HG03520 (cell line): Measurements from ENCODE around the gene SMIM38.

Source experiments
- ATAC-seq: cut with Tn5 transposase; IDR thresholded peaks from one replicate; pipeline ENCODE4 v1.9.1; 2021; ENCODE audit warnings: mild to moderate bottlenecking, moderate library complexity; ENCODE audit not compliant: unreplicated experiment

Gene SMIM38

DNA sequence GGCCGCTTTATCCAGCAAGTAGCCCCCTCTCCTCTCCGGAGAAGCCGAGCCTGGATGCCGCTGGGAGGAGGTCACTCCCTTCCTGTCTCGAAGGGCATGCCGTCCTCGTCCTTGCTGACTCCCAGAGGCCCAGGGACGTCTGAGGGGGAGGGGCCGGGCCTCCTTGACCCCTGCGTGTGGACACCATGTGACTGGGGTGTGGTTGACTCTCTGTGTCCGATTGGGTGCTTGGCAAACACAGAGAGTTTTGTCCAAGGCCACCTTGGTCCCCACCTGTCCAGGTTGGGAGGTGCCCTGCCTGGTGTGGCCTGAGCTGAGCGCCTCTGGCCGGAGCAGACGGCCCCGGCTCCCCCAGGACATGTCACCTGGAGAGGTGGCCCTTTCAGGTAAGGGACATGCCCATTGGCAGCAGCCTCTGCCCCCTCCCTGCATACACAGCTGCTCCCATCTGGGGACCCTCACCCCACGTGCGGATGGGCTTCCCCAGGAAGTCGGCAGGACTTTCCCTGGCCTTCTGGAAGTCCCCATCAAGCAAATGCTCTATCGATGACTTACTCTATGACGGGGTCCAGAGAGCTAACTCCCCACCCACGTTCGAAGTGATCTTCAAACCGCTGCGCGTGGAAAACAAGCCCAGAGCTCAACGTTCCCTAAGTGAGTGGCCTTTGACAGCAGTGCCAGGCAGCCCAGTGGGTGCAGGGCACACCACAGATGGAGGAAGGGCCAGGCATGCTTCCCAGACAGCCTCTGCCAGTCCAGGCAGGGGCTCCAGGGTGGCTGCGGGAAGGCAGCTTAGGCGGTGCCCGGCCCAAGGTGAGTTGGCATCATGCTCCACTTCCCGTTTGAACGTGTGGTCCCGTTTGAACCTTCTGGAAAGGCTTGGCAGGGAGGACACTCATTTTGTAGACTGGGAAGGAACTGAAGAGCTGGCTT is at the start of gene SMIM38:
Gene SMIM38 (plus strand): TSS at position 634 of the 933 bp plus-strand sequence. CDS start 1,912 bp downstream, outside the sequence.
- ATAC-seq = no peak

DNA sequence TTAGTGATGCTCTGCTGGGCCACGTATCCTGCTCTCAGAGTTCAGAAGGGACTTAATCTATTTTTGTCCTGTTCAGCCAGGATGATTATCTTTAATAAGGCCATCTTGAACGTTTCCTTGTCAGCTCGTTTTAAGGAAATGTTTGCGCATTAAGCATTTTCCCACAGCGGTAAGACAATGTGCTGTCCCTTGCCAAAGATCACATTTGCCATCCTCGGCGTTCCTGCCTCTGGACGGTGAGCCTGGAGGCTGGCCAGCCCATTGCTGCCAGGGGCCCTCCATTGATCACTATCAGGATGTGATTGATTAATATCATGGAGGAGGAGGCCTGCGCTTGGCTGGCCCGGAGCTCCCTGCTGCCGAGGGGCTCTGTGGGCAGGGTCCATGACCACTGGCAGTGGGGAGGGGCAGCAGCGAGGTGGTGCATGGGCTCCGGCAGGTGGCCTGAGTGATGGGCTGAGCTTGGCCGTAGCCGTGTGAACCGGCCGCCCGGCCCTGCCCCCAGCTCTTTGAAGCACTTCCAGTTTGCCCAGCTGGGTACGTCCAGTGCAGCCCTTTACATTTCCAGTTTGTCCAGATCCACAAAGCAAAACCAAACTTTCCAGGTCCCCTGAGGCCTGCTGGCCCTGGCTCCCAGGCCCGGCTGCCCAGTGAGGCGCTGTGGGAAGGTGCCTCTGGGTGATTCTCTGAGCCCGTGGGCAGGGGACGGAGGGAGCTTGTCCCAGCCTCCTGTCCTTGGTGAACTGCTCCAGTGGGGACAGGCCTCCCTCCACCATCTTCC is 49.5 kb upstream of the SMIM38 start:
- ATAC-seq = no peak

DNA sequence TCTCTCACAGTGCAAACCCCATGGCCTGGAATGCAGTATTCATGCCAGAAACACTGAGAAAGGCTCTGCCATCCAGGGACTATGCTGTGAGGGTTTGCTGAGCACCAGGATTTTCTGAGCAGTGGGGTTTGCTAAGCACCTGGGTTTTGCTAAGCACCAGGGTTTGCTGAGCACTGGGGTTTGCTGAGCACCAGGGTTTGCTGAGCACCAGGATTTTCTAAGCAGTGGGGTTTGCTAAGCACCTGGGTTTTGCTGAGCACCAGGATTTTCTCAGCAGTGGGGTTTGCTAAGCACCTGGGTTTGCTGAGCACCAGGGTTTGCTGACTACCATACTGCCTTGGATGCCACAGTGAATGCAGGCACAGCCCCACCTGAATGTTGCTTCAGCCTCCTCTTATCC is 48.3 kb upstream of the SMIM38 start:
- ATAC-seq = no peak

DNA sequence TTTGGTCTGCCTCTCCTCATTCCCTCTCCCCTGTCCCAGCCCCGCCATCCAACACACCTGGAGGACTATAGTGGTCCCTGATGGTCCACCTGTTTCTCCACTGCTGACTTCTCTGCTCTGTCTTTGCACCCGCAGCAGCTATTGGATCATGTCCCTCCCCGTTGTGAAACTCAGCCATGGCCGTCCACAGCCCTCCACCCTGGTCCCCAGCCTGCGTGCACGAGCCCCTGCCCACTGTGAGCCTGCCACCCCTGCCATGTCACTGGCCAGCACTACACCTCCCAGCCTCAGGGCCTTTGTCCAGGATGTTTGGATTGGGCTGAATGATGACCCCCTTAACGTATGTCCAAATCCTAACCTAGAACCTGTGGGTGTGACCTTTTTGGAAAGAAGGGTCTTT is 47.7 kb upstream of the SMIM38 start:
- ATAC-seq = no peak

DNA sequence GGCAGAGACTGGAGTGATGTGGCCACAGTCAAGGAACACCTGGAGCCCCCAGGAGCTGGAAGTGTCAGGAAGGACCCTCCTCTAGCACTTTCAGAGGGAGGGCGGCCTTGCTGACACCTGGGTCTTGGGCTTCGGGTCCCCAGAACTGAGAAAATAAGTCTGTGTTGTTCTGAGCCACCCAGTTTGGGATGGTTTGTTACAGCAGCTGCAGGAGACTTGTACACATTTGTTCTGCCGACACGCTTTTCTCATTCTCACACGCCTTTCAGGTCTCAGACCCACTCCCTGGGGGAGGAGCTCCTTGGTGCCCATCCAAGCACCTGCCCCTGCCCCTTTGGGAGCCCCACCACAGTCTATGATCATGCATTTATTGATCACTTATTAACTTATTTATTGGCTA is 47.2 kb upstream of the SMIM38 start:
- no peak for ATAC-seq

DNA sequence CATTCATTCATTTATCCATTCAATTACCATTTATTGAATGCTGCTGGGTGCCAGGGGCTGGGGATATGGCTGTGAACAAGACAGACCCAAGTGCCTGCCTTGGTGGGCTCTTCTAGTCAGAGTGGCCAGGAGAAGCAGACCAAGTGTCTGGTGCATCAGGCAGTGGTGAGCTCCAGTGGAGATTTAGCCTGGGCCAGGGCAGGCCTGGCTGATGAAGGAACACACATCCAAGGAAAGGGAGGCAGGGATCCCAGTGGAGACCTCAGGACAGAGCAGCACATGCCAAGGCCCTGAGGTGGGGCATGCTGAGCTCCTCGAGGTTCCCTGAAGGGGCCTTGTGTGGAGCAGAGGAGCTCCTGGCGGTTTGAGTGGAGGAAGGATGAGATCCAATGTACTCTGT is 46.6 kb upstream of the SMIM38 start:
- ATAC-seq = no peak

DNA sequence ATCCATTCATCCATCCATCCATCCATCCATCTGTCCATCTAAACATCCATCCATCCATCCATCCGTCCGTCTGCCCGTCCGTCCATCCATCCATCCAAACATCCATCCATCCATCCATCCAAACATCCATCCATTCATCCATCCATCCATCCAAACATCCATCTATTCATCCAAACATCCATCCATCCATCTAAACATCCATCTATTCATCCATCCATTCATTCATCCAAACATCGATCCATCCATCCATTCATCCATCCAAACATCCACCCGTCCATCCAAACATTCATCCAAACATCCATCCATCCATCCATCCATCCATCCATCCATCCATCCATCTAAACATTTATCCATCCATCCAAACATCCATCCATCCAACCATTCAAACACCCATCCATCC is 45.3 kb upstream of the SMIM38 start:
- no peak for ATAC-seq

DNA sequence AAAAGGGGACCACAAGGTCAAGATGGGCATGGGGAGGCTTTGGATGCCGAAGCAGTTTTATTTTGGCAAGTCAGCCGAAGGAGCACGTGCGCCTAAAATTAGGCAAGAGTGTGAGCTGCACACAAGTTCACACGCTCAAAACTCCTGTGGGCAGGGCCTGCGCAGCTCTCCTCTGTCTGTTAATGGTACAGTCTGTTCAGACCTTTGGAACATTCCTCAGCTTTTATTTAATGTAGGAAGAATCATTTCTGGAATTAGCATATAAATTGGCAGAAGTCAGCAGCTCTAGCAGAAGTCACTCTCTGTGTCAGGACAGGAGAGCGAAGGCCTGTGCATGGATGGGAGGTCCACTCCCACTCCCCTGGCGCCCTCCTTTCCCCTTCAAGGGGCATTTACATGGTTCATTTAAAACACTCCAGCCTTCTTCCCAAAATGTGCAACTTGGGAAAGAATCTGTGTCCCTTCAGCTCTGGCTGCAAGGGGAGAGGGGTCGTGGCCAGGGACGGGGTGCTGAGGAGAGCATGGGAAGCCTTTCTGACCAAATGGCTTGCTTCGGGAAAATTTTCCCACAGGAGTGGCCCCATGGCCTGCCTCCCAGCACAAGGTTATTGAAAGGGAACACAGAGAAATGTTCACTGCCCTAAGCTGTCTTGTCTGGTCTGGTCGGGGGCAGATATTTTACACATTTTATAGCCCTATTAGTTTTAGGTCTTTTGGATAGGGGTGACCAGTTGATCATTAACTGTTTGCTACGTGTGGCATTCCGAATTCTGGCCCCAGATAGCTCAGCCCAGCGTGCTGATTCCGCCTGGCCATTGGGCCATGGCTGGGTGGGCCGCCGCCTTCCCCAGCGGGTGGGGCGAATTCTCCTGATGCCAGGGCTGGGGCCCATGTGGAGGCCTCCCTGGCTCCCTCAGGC is 43.9 kb upstream of the SMIM38 start:
- ATAC-seq = no peak

DNA sequence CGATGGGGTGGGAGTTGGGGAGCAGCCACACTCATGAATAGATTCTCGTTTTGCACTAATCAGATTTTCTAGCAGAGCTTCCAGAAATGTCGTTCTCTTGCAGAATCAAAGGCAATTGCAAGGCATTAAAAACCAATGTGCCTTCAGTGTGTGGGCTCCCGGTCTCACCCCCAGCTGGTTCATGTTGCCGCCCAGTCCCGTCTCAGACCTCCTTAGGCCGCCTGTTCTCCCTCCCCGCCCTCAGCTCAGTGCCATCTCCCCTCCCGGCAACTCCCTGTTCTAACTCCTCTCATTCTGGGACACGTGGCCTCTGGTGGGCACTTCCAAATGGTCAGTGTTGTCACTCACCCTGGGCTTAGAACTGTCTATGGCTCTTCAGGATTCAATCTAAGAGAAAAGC is 42.5 kb upstream of the SMIM38 start:
- ATAC-seq = no peak

DNA sequence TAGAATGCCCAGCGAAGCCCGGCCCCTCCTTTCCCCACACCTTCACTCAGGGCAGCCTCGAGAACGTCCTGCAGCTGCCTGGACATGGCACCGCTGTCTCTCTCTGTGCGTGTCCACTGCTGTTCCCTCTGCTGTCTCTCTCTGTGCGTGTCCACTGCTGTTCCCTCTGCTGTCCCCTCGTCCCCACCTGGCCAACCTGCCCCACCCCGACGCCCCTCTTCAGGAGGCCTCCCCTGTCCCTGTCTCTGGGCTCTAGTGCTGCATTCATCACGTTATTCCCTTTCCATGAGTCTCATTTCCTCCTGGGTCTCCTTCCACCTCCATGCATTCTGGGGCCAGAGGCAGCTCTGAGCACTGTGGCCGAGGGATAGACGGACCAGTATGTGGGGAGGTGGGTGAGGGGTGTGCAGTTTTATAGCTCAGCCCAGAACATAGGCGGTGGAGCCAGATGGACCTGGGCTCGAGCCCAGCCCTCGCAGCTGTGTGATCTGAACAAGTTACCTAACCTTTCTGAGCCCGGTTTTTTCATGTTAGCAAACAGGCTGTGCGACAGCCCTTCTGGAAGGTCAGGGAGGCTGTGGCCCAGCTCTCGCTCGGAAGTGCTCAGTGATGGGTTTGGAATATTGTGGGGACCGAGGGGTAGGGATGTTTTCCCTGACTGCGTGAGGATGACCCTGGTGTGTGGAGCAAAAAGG is 41.9 kb upstream of the SMIM38 start:
- ATAC-seq = no peak

DNA sequence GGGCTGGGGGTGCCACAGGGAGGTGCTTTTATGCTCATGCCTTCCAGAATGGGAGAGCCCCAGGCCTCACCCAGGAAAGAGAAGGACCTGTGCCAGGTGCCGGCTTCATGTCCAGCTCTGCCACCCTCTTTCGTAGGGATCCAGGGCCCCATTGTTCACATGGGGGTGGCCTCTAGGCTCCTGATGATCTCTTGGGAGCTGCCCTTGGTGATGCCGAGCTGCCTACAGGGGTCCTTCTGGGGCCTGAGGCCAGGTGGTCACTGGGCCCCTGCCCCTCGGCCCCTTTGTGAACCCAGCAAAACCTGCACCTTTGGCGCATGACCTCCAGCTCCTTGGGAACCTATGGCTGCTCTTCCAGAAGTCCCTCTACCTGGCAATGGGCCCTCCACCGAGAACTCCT is 41.4 kb upstream of the SMIM38 start:
- no peak for ATAC-seq

DNA sequence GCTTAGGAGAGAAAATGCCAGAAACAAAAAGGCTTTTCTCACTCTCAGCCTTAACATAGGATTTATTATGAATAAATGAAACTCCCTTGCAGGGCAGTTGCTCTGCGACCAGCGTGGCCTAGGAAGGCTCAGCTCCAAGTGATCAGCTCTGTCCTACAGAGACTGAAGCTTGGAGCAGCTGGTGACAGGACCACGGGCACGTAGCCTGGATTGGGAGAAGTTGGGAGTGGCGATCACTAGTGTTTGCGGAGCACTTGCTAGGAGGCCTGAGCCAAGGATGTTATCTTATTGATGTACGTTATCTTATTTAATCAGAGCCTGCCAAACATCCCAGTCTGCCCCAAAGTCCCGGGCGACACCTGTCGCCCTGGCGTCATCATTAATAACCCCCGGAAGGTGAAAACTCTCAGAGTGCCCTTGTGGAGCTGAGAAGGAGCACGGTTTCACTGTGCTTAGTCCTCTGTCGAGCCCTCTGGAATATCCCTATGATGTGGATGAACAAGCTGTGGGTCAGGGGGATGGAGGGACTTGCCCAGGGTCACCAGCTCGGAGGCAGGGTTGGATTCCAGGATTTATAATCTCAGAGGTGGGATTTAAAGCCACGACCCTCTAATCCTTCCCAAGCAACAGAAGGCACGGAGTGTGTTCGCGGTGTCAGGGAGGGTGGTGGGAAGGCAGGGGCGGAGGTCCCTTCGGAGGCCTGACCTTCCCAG is 40.8 kb upstream of the SMIM38 start:
- no peak for ATAC-seq

DNA sequence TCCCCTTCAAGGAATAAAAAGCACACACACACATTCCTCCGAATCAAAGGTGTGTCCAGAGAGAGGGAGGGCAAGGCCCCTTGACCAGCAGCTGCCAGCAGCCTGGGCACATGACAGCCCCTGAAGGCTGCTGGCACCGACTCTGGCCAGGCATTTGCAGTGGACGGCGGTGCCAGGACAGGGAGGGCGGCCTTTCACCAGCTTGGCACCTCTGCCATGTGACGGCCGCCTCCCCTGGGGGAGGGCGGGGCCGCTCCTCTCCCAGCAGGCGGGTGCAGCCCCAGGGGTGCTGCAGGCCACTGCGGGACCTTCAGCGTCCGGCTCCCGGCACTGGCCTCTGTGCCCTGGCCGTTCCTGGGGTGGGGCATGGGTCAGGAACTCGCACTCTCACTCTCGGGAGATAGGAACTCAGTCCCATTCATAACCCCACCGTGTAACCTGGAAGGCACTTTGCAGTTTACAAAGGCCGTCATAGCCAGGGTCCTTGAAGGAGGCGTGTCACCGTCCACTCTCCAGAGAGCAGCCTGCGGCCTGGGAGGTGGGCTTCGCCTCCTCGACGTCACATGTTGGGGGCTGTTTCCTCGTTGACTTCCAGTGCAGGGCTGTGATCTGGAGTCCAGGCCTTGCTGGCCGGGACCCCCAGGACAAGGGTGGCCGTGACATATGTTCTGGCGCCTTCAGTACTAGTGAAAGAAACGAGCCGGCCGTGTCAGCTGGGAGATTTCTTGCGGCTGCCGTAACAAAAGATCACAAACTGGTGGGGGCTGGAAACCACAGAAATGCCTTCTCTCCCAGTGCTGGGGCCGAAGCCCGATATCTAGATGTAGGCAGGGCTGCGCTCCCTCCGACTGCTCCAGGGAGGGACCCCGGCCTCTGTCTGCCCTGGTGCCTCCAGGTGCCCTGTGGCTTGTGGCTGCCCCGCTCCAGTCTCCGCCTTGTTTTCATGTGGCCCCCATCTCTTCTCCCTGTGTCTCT is 39.9 kb upstream of the SMIM38 start:
- no peak for ATAC-seq

DNA sequence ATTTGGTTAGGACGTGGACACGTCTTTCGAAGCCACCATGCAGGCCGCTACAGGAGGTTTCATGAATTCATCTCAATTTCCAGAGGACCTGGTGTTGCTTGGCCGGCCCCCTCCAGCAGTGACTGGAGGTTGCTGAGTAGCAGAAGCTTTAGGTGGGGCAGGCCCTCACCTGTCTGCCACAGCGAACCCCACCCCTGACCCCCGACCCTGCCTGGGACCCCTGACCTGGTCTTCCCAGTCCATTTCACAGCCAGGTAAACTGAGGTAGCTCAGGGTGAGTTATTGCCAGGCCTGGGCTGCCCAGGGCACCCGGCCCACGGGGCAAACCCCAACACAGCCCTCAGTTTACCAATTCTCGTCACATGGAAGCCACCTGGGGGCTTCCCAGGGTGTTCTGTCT is 39.1 kb upstream of the SMIM38 start:
- ATAC-seq = no peak

DNA sequence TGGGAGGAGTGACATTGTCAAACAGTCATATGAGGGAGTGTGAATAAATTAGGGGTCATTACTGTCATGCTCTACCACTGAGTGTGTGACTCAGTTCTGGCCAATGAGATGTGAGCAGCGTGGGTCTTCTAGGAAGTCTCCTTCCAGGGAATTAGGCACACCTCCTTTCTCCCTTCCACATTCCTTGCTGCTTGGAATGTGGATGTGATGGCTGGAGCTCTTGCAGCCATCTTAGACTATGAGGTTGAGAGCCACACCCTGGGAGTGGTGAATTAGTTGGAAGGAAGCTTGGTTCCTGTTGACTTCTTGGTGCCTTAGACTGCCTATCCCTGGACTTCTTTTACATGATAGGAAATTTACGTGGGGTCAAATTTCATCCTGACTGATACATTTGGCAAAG is 36.5 kb upstream of the SMIM38 start:
- ATAC-seq = no peak

DNA sequence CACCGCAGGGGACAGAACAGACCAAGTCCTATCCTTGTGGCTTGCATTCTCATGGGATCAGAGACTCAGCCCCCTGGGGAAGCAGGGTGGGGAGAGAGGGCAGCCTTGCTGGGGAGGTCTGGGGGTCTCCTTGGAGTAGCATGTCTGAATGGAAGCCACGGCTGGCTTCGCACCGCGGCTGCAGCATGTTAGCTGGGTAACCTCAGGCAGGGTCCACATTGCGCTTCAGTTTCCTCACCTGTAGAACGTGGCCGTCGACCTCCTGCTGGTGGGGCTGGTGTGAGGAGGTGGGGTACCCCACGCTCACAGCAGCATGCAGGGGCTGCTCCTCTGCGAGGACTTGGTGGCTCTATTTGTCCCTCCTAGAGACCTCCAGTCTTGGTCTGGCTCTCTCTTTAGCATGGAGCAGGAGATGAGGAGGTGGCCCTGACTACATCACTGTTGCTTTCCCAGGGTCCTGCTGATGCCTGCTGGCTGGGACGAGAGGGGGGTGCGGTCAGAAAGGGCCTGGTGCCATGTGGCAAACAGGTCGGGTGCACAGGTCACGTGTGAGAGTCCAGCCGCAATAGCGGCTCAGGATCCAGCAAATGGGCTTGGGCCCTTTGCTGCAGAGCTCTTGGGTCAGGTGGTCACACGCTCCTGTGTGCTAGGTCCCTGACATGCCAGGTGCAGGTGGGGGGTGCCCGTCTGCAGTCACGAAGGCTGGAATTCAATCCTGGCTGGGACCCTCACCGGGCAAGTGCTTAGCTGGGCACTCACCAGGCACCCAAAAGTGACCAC is 35.4 kb upstream of the SMIM38 start:
- ATAC-seq = no peak

DNA sequence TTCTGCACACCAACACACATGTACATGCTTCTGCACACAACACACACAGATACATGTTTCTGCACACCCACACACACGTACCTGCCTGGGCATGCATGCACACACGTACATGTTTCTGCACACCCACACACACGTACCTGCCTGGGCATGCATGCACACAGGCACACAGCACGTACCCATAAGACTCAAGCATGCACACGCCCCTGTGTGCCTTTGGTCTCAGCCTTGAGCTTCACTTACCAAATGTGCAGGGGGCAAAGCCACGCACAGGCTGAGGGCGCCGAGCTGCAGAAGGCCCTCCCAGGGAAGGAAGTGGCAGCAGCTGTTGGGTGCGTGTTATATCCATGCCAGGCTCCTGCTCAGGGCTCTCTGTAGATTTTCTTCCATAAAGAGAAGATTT is 34.7 kb upstream of the SMIM38 start:
- ATAC-seq = no peak
